H9 (cell line): ENCODE data around the gene HIF1A. TPM values are rescaled to one million over a fixed set of nuclear protein-coding genes. Genes with fewer than 3 reads are reported as not detected.

Experiments used
- DNase-seq: peaks from one replicate; pipeline ENCODE4 v3.0.0-alpha.2; 2017
- H2AFZ ChIP-seq: one replicate; pipeline ENCODE4 v1.6.1; 2013; ENCODE audit warnings: mild to moderate bottlenecking, low read length, control low read depth, moderate library complexity
- H2AK5ac ChIP-seq: 2 replicates; pipeline ENCODE4 v1.6.1; 2013; ENCODE audit warnings: low read length, control low read depth, mixed read lengths; ENCODE audit not compliant: insufficient read length
- H2BK120ac ChIP-seq: one replicate; pipeline ENCODE4 v1.6.1; 2013; ENCODE audit warnings: low read depth, mild to moderate bottlenecking, low read length, control low read depth, inconsistent platforms; ENCODE audit not compliant: poor library complexity, severe bottlenecking
- H2BK12ac ChIP-seq: 2 replicates; pipeline ENCODE4 v1.6.1; 2013; ENCODE audit warnings: low read length, control low read depth, mixed read lengths, low read depth; ENCODE audit not compliant: insufficient read length
- H2BK15ac ChIP-seq: 2 replicates; pipeline ENCODE4 v1.6.1; 2013; ENCODE audit warnings: low read depth, low read length, control low read depth
- H2BK20ac ChIP-seq: one replicate; pipeline ENCODE4 v1.6.1; 2013; ENCODE audit warnings: low read depth, mild to moderate bottlenecking, low read length, control low read depth, inconsistent platforms; ENCODE audit not compliant: poor library complexity, severe bottlenecking
- H2BK5ac ChIP-seq: 2 replicates; pipeline ENCODE4 v1.6.1; 2013; ENCODE audit warnings: low read length, control low read depth, mixed read lengths; ENCODE audit not compliant: insufficient read length
- H3K14ac ChIP-seq: 2 replicates; pipeline ENCODE4 v1.6.1; 2013; ENCODE audit warnings: low read length, control low read depth; ENCODE audit not compliant: insufficient read depth
- H3K18ac ChIP-seq: 2 replicates; pipeline ENCODE4 v1.6.1; 2013; ENCODE audit warnings: low read depth, mild to moderate bottlenecking, mixed read lengths, low read length, control low read depth; ENCODE audit not compliant: insufficient read length
- H3K23ac ChIP-seq: 2 replicates; pipeline ENCODE4 v1.6.1; 2013; ENCODE audit warnings: low read length, control low read depth, mixed read lengths, low read depth; ENCODE audit not compliant: insufficient read length
- H3K23me2 ChIP-seq: 2 replicates; pipeline ENCODE4 v1.6.1; 2013; ENCODE audit warnings: low read depth, mild to moderate bottlenecking, mixed read lengths, low read length, control low read depth; ENCODE audit not compliant: insufficient read length, poor library complexity, severe bottlenecking
- H3K27ac ChIP-seq: 2 replicates; pipeline ENCODE4 v1.5.1; 2013; ENCODE audit warnings: low read length, control low read depth, mixed read lengths, low read depth; ENCODE audit not compliant: insufficient read length
- H3K27me3 ChIP-seq: 2 replicates; pipeline ENCODE4 v1.6.1; 2013; ENCODE audit warnings: low read length, control low read depth, inconsistent platforms; ENCODE audit not compliant: insufficient read depth
- H3K4ac ChIP-seq: 2 replicates; pipeline ENCODE4 v1.6.1; 2013; ENCODE audit warnings: low read depth, mild to moderate bottlenecking, control low read depth, inconsistent platforms, low read length, moderate library complexity
- H3K4me1 ChIP-seq: 2 replicates; pipeline ENCODE4 v1.6.1; 2013; ENCODE audit warnings: low read length, control low read depth, inconsistent platforms; ENCODE audit not compliant: insufficient read depth
- H3K4me2 ChIP-seq: 2 replicates; pipeline ENCODE4 v1.6.1; 2013; ENCODE audit warnings: low read length, control low read depth, mixed read lengths; ENCODE audit not compliant: insufficient read length, insufficient read depth
- H3K56ac ChIP-seq: 2 replicates; pipeline ENCODE4 v1.6.1; 2013; ENCODE audit warnings: low read depth, mild to moderate bottlenecking, mixed read lengths, low read length, control low read depth; ENCODE audit not compliant: insufficient read length
- H3K79me1 ChIP-seq: 2 replicates; pipeline ENCODE4 v1.6.1; 2013; ENCODE audit warnings: low read depth, mild to moderate bottlenecking, moderate library complexity, low read length, control low read depth, inconsistent platforms; ENCODE audit not compliant: insufficient read depth, poor library complexity, severe bottlenecking
- H3K79me2 ChIP-seq: 2 replicates; pipeline ENCODE4 v1.6.1; 2013; ENCODE audit warnings: low read length, control low read depth, inconsistent platforms; ENCODE audit not compliant: insufficient read depth
- H3K9ac ChIP-seq: 2 replicates; pipeline ENCODE4 v1.6.1; 2013; ENCODE audit warnings: low read length, control low read depth, mixed read lengths; ENCODE audit not compliant: insufficient read length; ENCODE audit errors: extremely low read depth
- H3K9me3 ChIP-seq: one replicate; pipeline ENCODE4 v1.6.1; 2013; ENCODE audit warnings: low read depth, low read length, inconsistent platforms; ENCODE audit not compliant: control insufficient read depth
- H3T11ph ChIP-seq: one replicate; pipeline ENCODE4 v1.6.1; 2013; ENCODE audit warnings: mild to moderate bottlenecking, low read length, control low read depth, inconsistent platforms
- H4K20me1 ChIP-seq: one replicate; pipeline ENCODE4 v1.6.1; 2013; ENCODE audit not compliant: control insufficient read depth, insufficient read length, insufficient read depth
- H4K5ac ChIP-seq: 2 replicates; pipeline ENCODE4 v1.6.1; 2013; ENCODE audit warnings: low read depth, mild to moderate bottlenecking, mixed read lengths, low read length, control low read depth; ENCODE audit not compliant: insufficient read length
- H4K8ac ChIP-seq: replicated peaks from 2 replicates; pipeline ENCODE4 v1.6.1; 2013; ENCODE audit warnings: low read length, control low read depth, mixed read lengths, low read depth; ENCODE audit not compliant: insufficient read length
- H4K91ac ChIP-seq: 2 replicates; pipeline ENCODE4 v1.6.1; 2013; ENCODE audit warnings: low read depth, mild to moderate bottlenecking, moderate library complexity, mixed read lengths, low read length, control low read depth; ENCODE audit not compliant: insufficient read length
- H3K27ac Mint-ChIP-seq, 3 experiments: 2 replicates in 2 of 3; 3 replicates in 1 of 3; pipeline ENCODE4 v1.8.0; 2020 to 2021; ENCODE audit warnings: mixed read lengths in 3 of 3, mild to moderate bottlenecking in 1 of 3, moderate library complexity in 1 of 3
- H3K27me3 Mint-ChIP-seq: 2 replicates; pipeline ENCODE4 v1.8.0; 2021; ENCODE audit warnings: low read depth, mild to moderate bottlenecking, moderate library complexity, mixed read lengths
- H3K36me3 Mint-ChIP-seq, 3 experiments: 2 replicates in 2 of 3; 3 replicates in 1 of 3; pipeline ENCODE4 v1.8.0; 2020 to 2021; ENCODE audit warnings: low read depth in 3 of 3, mixed read lengths in 3 of 3; ENCODE audit not compliant: insufficient read depth in 1 of 3
- H3K4me1 Mint-ChIP-seq, 2 experiments: 2 replicates each; pipeline ENCODE4 v1.8.0; 2020; ENCODE audit warnings: mixed read lengths in 2 of 2
- H3K4me3 Mint-ChIP-seq, 2 experiments: 2 replicates in 1 of 2; 3 replicates in 1 of 2; pipeline ENCODE4 v1.8.0; 2020 to 2021; ENCODE audit warnings: mild to moderate bottlenecking in 2 of 2, mixed read lengths in 2 of 2, moderate library complexity in 1 of 2
- H3K9me3 Mint-ChIP-seq, 2 experiments: 2 replicates in 1 of 2; 3 replicates in 1 of 2; pipeline ENCODE4 v1.8.0; 2020; ENCODE audit warnings: mild to moderate bottlenecking in 2 of 2, mixed read lengths in 2 of 2, moderate library complexity in 1 of 2
- CTCF ChIP-seq: fragments of 200-600 bp; sonication (generic); conservative IDR thresholded peaks from 3 replicates; pipeline ENCODE4 v1.8.0; 2021; ENCODE audit warnings: antibody characterized with exemption, mild to moderate bottlenecking
- WGBS: extraction: QIAGEN DNeasy Blood & Tissue Kit; methylation state at CpG from one replicate; pipeline ENCODE4 v1.1.7; 2013; ENCODE audit warnings: missing lambda C conversion rate, low lambda C conversion rate, mixed read lengths; ENCODE audit not compliant: insufficient read length; ENCODE audit errors: extremely low coverage; 5-methylcytosine and 5-hydroxymethylcytosine counted together
- total RNA-seq: library from RNA; stranded (reverse); gene quantifications from 2 replicates; pipeline ENCODE4 v1.2.1, GENCODE V29; 2021

HIF1A gene
- total RNA-seq, 1 experiment from 2014 or later, result 154 TPM

DNA sequence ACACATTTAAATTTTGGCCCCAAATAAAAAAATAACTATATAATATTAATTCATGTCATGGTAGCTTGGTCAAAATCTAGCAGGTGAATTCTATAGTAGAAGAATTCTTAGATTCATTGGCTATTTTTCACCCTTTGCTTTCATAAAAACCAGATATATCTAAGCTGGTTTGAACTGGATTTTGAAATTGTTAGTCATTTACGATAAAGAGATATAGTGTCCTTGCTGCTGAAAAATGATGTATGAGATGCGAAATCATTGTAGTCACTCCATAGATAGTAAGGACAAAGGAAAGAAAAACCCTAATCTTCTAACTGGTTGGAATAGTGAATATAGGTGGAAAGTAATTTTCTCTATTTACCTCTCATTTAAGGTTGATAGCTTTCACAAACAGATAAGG lies 12.2 kb upstream of the HIF1A start:
- Mint-ChIP-seq H3K36me3 (no peaks in the 10 kb centered on the region; a peak in 1 of 7 replicates), H3K4me3 (no peak overlapping the region)
- no peak overlapping the region for H2BK15ac ChIP-seq

More for the DNA sequence above, 12.2 kb upstream of the HIF1A start:
- Histone ChIP-seq H3K4me1 (no peaks in the 10 kb centered on the region; the same call in 1 of the 2 replicates), H3K56ac (no peak overlapping the region), H2BK20ac (no peak overlapping the region), H3K9ac (no peak overlapping the region), H4K8ac (no peak overlapping the region), H3K23me2 (no peaks in the 10 kb centered on the region), H3K23ac (no peak overlapping the region), H4K20me1 (no peaks in the 10 kb centered on the region), H3K4me2 (no peak overlapping the region), H3K4ac (no peak overlapping the region), H4K5ac (no peak overlapping the region), H2AK5ac (no peak overlapping the region), H3K14ac (no peak overlapping the region), H3K27me3 (no peaks in the 10 kb centered on the region), H4K91ac (no peak overlapping the region), H3K9me3 (no peaks in the 10 kb centered on the region), H3K18ac (no peak overlapping the region), H3K79me1 (no peaks in the 10 kb centered on the region), H2AFZ (no peak overlapping the region), H2BK120ac (no peak overlapping the region), H3T11ph (no peak overlapping the region), H3K27ac (no peak overlapping the region), H3K79me2 (no peaks in the 10 kb centered on the region), H2BK12ac (no peak overlapping the region), H2BK5ac (no peak overlapping the region)
- Mint-ChIP-seq H3K27ac (no peak overlapping the region), H3K9me3 (peaks cover 0 to 5% of the 10 kb centered on the region in 2 experiments; a peak in 4 of 5 replicates), H3K27me3 (no peaks in the 10 kb centered on the region; the same call in 1 of the 2 replicates), H3K4me1 (peaks cover 11 to 12% of the 10 kb centered on the region in 2 experiments)
- WGBS, result no CpG with 5 or more reads among the region's 2 CpGs
- no peak for TF ChIP-seq CTCF
- DNase-seq, result no peak
